ENCODE measurements around the gene CNOT1. TPM values are rescaled to one million over a fixed set of nuclear protein-coding genes. Genes with fewer than 3 reads are reported as not detected.

The CNOT1 gene
- total and polyA plus RNA-seq, 4 donors, result 34.0 to 131 (median 78.5) TPM

GRCh38 chr16:58640949-58641348 is 11.3 kb upstream of the CNOT1 start:
- H3K4me1 ChIP-seq (ENCODE audit: control insufficient read depth in 4 of 4, insufficient read depth in 4 of 4, low read length in 3 of 4), result peaks cover 0 to 2% (median 0%) of the 10 kb centered on the region in 4 donors
- no peak overlapping the region for H3K4me3 ChIP-seq (ENCODE audit: low read depth in 1 of 3, low read length in 3 of 3)
- H3K9ac ChIP-seq (ENCODE audit: low read depth in 1 of 2, low read length in 2 of 2), result no peak overlapping the region
- no peak for DNase-seq (ENCODE audit: low spot score)
- H3K9me3 ChIP-seq (ENCODE audit: control insufficient read depth in 4 of 4, low read length in 3 of 4), result no peaks in the 10 kb centered on the region
- H3K27me3 ChIP-seq (ENCODE audit: control insufficient read depth in 4 of 4, insufficient read depth in 4 of 4, low read length in 3 of 4), result no peaks in the 10 kb centered on the region
- H3K27ac ChIP-seq (ENCODE audit: low read depth in 1 of 2, low read length in 2 of 2), result no peak overlapping the region
- 93% methylated on average over 5 of the region's 5 CpGs for WGBS
- H3K36me3 ChIP-seq (ENCODE audit: control insufficient read depth in 4 of 4, insufficient read depth in 3 of 4, low read depth in 1 of 4, low read length in 3 of 4), result no peaks in the 10 kb centered on the region
- TF ChIP-seq ZBTB33 (IDR thresholded peaks at IDR 0.05) (no peak), TAF1 (conservative IDR thresholded peaks at IDR 0.05) (no peak), HNF4G (IDR thresholded peaks at IDR 0.05) (no peak), GABPA (IDR thresholded peaks at IDR 0.05 in 1 of 2, conservative IDR thresholded peaks at IDR 0.05 in 1 of 2) (no peak), CTCF (IDR thresholded peaks at IDR 0.05; ENCODE audit: low read depth, low read length, missing input control) (no peak), YY1 (IDR thresholded peaks at IDR 0.05) (no peak), NR2F2 (IDR thresholded peaks at IDR 0.05) (no peak), FOXA1 (IDR thresholded peaks at IDR 0.05) (no peak), HNF4A (conservative IDR thresholded peaks at IDR 0.05) (no peak), FOXA2 (IDR thresholded peaks at IDR 0.05) (no peak), JUND (IDR thresholded peaks at IDR 0.05) (no peak), REST (IDR thresholded peaks at IDR 0.05) (no peak)

- TF ChIP-seq FOXA2 (IDR thresholded peaks at IDR 0.05) (no peak), EGR1 (IDR thresholded peaks at IDR 0.05; ENCODE audit: low read depth in 2 of 2) (no peak), REST (IDR thresholded peaks at IDR 0.05) (no peak)
- no peak for DNase-seq (ENCODE audit: low spot score)
- no peaks in the 10 kb centered on the region for H3K36me3 ChIP-seq (ENCODE audit: control insufficient read depth in 4 of 4, insufficient read depth in 3 of 4, low read depth in 1 of 4, low read length in 3 of 4)
- no peak overlapping the region for H3K9ac ChIP-seq (ENCODE audit: low read depth in 1 of 2, low read length in 2 of 2)
- peaks cover under 1 to 3% (median 2%) of the 10 kb centered on the region in 4 donors for H3K4me1 ChIP-seq (ENCODE audit: control insufficient read depth in 4 of 4, insufficient read depth in 4 of 4, low read length in 3 of 4)
- 78% methylated on average over 8 of the region's 8 CpGs for WGBS
- H3K4me3 ChIP-seq (ENCODE audit: low read depth in 1 of 3, low read length in 3 of 3), result no peak overlapping the region
- no peaks in the 10 kb centered on the region for H3K27me3 ChIP-seq (ENCODE audit: control insufficient read depth in 4 of 4, insufficient read depth in 4 of 4, low read length in 3 of 4)
- H3K9me3 ChIP-seq (ENCODE audit: control insufficient read depth in 4 of 4, low read length in 3 of 4), result no peaks in the 10 kb centered on the region
- no peak overlapping the region for H3K27ac ChIP-seq (ENCODE audit: low read depth in 1 of 2, low read length in 2 of 2)
Measured at GRCh38 chr16:58639836-58640235, 10.2 kb upstream of the CNOT1 start.

Measured in liver (tissue), 9 donors.